Measurements from ENCODE around the gene RPTN. TPM values are rescaled to one million over a fixed set of nuclear protein-coding genes. Genes with fewer than 3 reads are reported as not detected.

Gene RPTN
- total RNA-seq, 1 experiment from 2014 or later = not detected

DNA sequence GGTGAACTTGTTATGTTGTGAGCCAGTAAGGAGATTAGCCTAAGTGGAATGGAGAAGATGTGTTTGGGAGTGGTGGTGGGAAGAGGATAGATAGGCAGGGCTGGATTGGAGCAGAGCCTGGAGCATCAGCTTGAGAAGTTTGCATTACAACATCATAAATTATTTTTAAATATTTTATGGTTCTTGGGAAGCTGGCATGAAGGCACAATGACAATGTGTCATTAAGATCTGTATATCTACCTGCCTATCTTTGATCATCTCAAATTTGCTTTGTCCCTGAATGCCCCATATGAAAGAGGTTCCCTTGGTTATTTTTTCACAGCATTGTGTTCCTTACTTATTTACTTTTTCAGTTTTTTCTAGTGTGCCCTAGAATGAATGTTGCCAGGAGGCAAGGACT lies 32.7 kb upstream of the RPTN start:
- no peak overlapping the region for H3K9ac ChIP-seq (ENCODE audit: extremely low read depth, insufficient read length, low read length)
- Mint-ChIP-seq H3K4me1 (no peaks in the 10 kb centered on the region), H3K4me3 (no peak overlapping the region), H3K9me3 (peaks cover 72 to 82% of the 10 kb centered on the region in 2 experiments), H3K27me3 (ENCODE audit: low read depth) (no peaks in the 10 kb centered on the region), H3K36me3 (ENCODE audit: insufficient read depth in 1 of 3, low read depth in 3 of 3) (peaks cover 0 to 8% (median 3%) of the 10 kb centered on the region in 3 experiments; a peak in 5 of 7 replicates), H3K27ac (no peak overlapping the region)
- no peak overlapping the region for H4K8ac ChIP-seq (replicated peaks; ENCODE audit: insufficient read length, low read depth, low read length)
- no peak overlapping the region for H2BK15ac ChIP-seq (ENCODE audit: low read depth, low read length)
- H3K27me3 ChIP-seq (ENCODE audit: insufficient read depth, low read length) = no peaks in the 10 kb centered on the region
- no peak overlapping the region for H3K56ac ChIP-seq (ENCODE audit: insufficient read length, low read depth, low read length)
- no peak overlapping the region for H4K91ac ChIP-seq (ENCODE audit: insufficient read length, low read depth, low read length)
- H3K23ac ChIP-seq (ENCODE audit: insufficient read length, low read depth, low read length) = no peak overlapping the region
- H3K79me1 ChIP-seq (ENCODE audit: insufficient read depth, low read depth, low read length, poor library complexity, severe bottlenecking) = no peaks in the 10 kb centered on the region
- no peak overlapping the region for H3K14ac ChIP-seq (ENCODE audit: insufficient read depth, low read length)
- H4K20me1 ChIP-seq (ENCODE audit: control insufficient read depth, insufficient read depth, insufficient read length) = no peaks in the 10 kb centered on the region
- no peaks in the 10 kb centered on the region for H3K23me2 ChIP-seq (ENCODE audit: insufficient read length, low read depth, low read length, poor library complexity, severe bottlenecking)
- no peak overlapping the region for H3K27ac ChIP-seq (ENCODE audit: insufficient read length, low read depth, low read length)
- TF ChIP-seq, protein P1, sequence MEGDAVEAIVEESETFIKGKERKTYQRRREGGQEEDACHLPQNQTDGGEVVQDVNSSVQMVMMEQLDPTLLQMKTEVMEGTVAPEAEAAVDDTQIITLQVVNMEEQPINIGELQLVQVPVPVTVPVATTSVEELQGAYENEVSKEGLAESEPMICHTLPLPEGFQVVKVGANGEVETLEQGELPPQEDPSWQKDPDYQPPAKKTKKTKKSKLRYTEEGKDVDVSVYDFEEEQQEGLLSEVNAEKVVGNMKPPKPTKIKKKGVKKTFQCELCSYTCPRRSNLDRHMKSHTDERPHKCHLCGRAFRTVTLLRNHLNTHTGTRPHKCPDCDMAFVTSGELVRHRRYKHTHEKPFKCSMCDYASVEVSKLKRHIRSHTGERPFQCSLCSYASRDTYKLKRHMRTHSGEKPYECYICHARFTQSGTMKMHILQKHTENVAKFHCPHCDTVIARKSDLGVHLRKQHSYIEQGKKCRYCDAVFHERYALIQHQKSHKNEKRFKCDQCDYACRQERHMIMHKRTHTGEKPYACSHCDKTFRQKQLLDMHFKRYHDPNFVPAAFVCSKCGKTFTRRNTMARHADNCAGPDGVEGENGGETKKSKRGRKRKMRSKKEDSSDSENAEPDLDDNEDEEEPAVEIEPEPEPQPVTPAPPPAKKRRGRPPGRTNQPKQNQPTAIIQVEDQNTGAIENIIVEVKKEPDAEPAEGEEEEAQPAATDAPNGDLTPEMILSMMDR (conservative IDR thresholded peaks at IDR 0.05) = no peak
- H2BK12ac ChIP-seq (ENCODE audit: insufficient read length, low read depth, low read length) = no peak overlapping the region
- no peak overlapping the region for H2AFZ ChIP-seq (ENCODE audit: low read length)
- H2BK120ac ChIP-seq (ENCODE audit: low read depth, low read length, poor library complexity, severe bottlenecking) = no peak overlapping the region
- H3K4me1 ChIP-seq (ENCODE audit: insufficient read depth, low read length) = no peaks in the 10 kb centered on the region
- peaks cover 36% of the 10 kb centered on the region for H3K9me3 ChIP-seq (ENCODE audit: control insufficient read depth, low read depth, low read length)
- no peak for DNase-seq
- H2BK20ac ChIP-seq (ENCODE audit: low read depth, low read length, poor library complexity, severe bottlenecking) = no peak overlapping the region
- no peak overlapping the region for H2BK5ac ChIP-seq (ENCODE audit: insufficient read length, low read length)
- no peaks in the 10 kb centered on the region for H3K79me2 ChIP-seq (ENCODE audit: insufficient read depth, low read length)
- H3K4ac ChIP-seq (ENCODE audit: low read depth, low read length) = no peak overlapping the region
- no peak overlapping the region for H2AK5ac ChIP-seq (ENCODE audit: insufficient read length, low read length)
- H3T11ph ChIP-seq (ENCODE audit: low read length) = no peak overlapping the region
- H3K18ac ChIP-seq (ENCODE audit: insufficient read length, low read depth, low read length) = no peak overlapping the region
- no peak overlapping the region for H3K4me2 ChIP-seq (ENCODE audit: insufficient read depth, insufficient read length, low read length)
- no peak overlapping the region for H4K5ac ChIP-seq (ENCODE audit: insufficient read length, low read depth, low read length)

Data from H9 (cell line).